IMR-90 (cell line): ENCODE data around the gene BCL2.

Source experiments
- BHLHE40 ChIP-seq: fragments of 150-350 bp; IDR thresholded peaks from 2 replicates; pipeline ENCODE4 v1.6.1; 2016; ENCODE audit warnings: mild to moderate bottlenecking, low read depth, low read length
- CHD1 ChIP-seq: IDR thresholded peaks from 2 replicates; pipeline ENCODE4 v1.6.1; 2012; ENCODE audit warnings: low read depth, low read length, improper control_type of control experiment
- CTCF ChIP-seq: conservative IDR thresholded peaks from 2 replicates; pipeline ENCODE4 v1.5.1; 2012; ENCODE audit warnings: mild to moderate bottlenecking, low read depth, low read length, improper control_type of control experiment
- FOS ChIP-seq: fragments of 150-350 bp; IDR thresholded peaks from 2 replicates; pipeline ENCODE4 v1.6.1; 2016; ENCODE audit warnings: low read depth, low read length
- MAZ ChIP-seq: IDR thresholded peaks from 2 replicates; pipeline ENCODE4 v1.6.1; 2012; ENCODE audit warnings: low read depth, mild to moderate bottlenecking, low read length, improper control_type of control experiment, moderate library complexity, borderline replicate concordance
- MXI1 ChIP-seq: IDR thresholded peaks from 2 replicates; pipeline ENCODE4 v1.6.1; 2012; ENCODE audit warnings: low read depth, mild to moderate bottlenecking, low read length, moderate library complexity, borderline replicate concordance
- NFE2L2 ChIP-seq: fragments of 150-350 bp; IDR thresholded peaks from 2 replicates; pipeline ENCODE4 v1.6.1; 2016; ENCODE audit warnings: low read depth, mild to moderate bottlenecking, low read length
- POLR2A ChIP-seq: IDR thresholded peaks from 2 replicates; pipeline ENCODE4 v1.6.1; 2012; ENCODE audit warnings: mild to moderate bottlenecking, low read depth, low read length
- RAD21 ChIP-seq: IDR thresholded peaks from 2 replicates; pipeline ENCODE4 v1.6.1; 2012; ENCODE audit warnings: low read length, improper control_type of control experiment
- RFX5 ChIP-seq: IDR thresholded peaks from 2 replicates; pipeline ENCODE4 v1.8.0; 2012; ENCODE audit warnings: low read depth, mild to moderate bottlenecking, low read length, moderate library complexity
- SMC3 ChIP-seq: fragments of 150-350 bp; IDR thresholded peaks from 2 replicates; pipeline ENCODE4 v1.6.1; 2016; ENCODE audit warnings: low read depth, mild to moderate bottlenecking, antibody characterized with exemption, low read length, moderate library complexity
- USF2 ChIP-seq: fragments of 150-350 bp; IDR thresholded peaks from 2 replicates; pipeline ENCODE4 v1.6.1; 2017; ENCODE audit warnings: mild to moderate bottlenecking, antibody characterized with exemption, low read length, low read depth

- TF ChIP-seq FOS (no peak), CHD1 (no peak), POLR2A (no peak), RFX5 (no peak), MXI1 (no peak), CTCF (no peak), NFE2L2 (no peak), RAD21 (no peak), USF2 (no peak), MAZ (no peak), SMC3 (no peak), BHLHE40 (no peak)
Measured at GRCh38 chr18:63319383-63320122, at the start of gene BCL2.
